WERI-Rb-1 (cell line): Measurements from ENCODE around the gene PXMP2.

Experiments used
- DNase-seq: peaks from one replicate; pipeline ENCODE4 v3.0.0-alpha.2; 2020
- H3K27ac ChIP-seq: fragments of 250-450 bp; sonication (Bioruptor Pico); 2 replicates; pipeline ENCODE4 v1.5.1; 2020; ENCODE audit warnings: mild to moderate bottlenecking, moderate library complexity
- H3K27me3 ChIP-seq: fragments of 250-450 bp; sonication (Bioruptor Pico); 2 replicates; pipeline ENCODE4 v1.5.1; 2021; ENCODE audit warnings: mild to moderate bottlenecking, low read depth, moderate library complexity; ENCODE audit not compliant: insufficient read depth, severe bottlenecking
- H3K36me3 ChIP-seq: fragments of 250-450 bp; sonication (Bioruptor Pico); 2 replicates; pipeline ENCODE4 v1.5.1; 2020; ENCODE audit warnings: mild to moderate bottlenecking, moderate library complexity
- H3K4me3 ChIP-seq: 2 replicates; pipeline ENCODE4 v1.5.1; 2011; ENCODE audit warnings: low read depth, mild to moderate bottlenecking, control low read depth, low read length
- H3K9me3 ChIP-seq: fragments of 250-450 bp; sonication (Bioruptor Pico); 2 replicates; pipeline ENCODE4 v1.5.1; 2021; ENCODE audit warnings: mild to moderate bottlenecking, moderate library complexity; ENCODE audit not compliant: severe bottlenecking
- TF ChIP-seq, protein P1 (sequence below): IDR thresholded peaks from 2 replicates; pipeline ENCODE4 v1.5.1; 2011; ENCODE audit warnings: low read depth, mild to moderate bottlenecking, control low read depth, inconsistent platforms, low read length

PXMP2 gene

DNA sequence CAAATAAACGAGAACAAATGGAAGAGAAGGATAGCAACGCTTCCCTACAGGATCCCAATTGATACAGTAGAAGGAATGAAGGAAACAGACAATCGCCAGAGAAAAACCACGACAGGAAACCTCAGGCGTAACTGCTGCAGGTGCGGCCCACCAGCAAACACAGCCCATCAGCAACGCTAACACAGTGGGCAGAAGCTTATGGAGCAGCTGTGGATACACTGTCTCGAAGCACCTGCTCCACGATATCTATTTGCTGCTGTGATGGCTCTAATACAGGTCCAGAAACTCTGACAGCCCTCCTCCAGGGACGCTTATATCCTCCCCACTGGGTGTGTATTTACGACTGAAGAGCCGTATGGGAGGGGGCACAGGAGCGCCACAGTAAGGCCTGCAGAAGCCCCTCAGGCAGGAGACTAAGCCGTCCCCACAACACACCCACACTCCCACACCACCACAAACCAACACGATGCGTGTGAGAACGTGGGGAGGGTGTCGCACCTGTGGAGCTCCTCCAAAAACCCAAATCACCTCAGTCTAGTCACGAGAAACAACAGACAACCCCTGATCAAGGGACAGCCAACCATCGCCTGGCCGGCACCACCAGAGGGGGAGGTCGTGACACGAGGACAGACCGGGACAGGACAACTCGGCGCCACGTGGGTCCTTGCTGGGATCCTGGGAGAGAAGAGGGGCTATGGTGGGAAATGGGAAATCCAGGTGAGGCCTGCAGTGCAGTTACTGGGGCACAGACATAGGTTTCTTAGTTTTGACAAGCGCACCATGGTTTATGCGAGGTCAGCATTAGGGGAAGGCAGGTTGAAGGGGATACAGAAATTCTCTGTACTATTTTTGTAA is 24.3 kb upstream of the PXMP2 start:
- no peaks in the 10 kb centered on the region for H3K9me3 ChIP-seq
- no peak overlapping the region for H3K4me3 ChIP-seq
- peaks cover 95% of the 10 kb centered on the region for H3K36me3 ChIP-seq
- TF ChIP-seq, protein P1, sequence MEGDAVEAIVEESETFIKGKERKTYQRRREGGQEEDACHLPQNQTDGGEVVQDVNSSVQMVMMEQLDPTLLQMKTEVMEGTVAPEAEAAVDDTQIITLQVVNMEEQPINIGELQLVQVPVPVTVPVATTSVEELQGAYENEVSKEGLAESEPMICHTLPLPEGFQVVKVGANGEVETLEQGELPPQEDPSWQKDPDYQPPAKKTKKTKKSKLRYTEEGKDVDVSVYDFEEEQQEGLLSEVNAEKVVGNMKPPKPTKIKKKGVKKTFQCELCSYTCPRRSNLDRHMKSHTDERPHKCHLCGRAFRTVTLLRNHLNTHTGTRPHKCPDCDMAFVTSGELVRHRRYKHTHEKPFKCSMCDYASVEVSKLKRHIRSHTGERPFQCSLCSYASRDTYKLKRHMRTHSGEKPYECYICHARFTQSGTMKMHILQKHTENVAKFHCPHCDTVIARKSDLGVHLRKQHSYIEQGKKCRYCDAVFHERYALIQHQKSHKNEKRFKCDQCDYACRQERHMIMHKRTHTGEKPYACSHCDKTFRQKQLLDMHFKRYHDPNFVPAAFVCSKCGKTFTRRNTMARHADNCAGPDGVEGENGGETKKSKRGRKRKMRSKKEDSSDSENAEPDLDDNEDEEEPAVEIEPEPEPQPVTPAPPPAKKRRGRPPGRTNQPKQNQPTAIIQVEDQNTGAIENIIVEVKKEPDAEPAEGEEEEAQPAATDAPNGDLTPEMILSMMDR, result no peak
- no peaks in the 10 kb centered on the region for H3K27me3 ChIP-seq
- DNase-seq, result no peak
- no peak overlapping the region for H3K27ac ChIP-seq

GRCh38 chr12:132664206-132665148 is 22.9 kb upstream of the PXMP2 start:
- TF ChIP-seq, protein P1, result no peak
- DNase-seq, result no peak
- Histone ChIP-seq H3K4me3 (no peak overlapping the region), H3K9me3 (no peaks in the 10 kb centered on the region), H3K36me3 (peaks cover 95% of the 10 kb centered on the region), H3K27ac (no peak overlapping the region), H3K27me3 (no peaks in the 10 kb centered on the region)

GRCh38 chr12:132665149-132665491 is 22.3 kb upstream of the PXMP2 start:
- H3K36me3 ChIP-seq, result peaks cover 95% of the 10 kb centered on the region
- no peaks in the 10 kb centered on the region for H3K27me3 ChIP-seq
- H3K27ac ChIP-seq, result no peak overlapping the region
- DNase-seq, result no peak
- TF ChIP-seq, protein P1, result no peak
- H3K9me3 ChIP-seq, result no peaks in the 10 kb centered on the region
- H3K4me3 ChIP-seq, result no peak overlapping the region

DNA sequence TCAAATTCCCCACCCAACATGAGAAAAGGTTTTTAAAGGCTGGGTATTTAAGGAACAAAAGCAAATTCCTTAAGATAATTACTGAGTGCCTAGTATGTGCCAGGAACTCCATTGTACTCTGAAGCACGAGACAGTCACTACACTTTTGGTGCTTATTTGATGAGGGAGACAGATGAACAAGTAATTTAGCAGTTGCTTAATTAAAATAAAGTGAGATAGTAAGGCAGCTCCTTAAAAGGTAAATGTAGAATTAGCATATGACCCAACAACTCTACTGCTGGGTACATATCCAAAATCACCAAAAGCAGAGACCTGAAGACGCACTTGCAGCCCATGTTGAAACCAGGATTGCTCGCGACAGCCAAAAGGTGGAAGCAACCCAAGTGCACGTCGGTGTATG is 21.6 kb upstream of the PXMP2 start:
- no peak for DNase-seq
- TF ChIP-seq, protein P1, result no peak
- Histone ChIP-seq H3K27ac (no peak overlapping the region), H3K9me3 (no peaks in the 10 kb centered on the region), H3K4me3 (no peak overlapping the region), H3K36me3 (peaks cover 95% of the 10 kb centered on the region), H3K27me3 (no peaks in the 10 kb centered on the region)

DNA sequence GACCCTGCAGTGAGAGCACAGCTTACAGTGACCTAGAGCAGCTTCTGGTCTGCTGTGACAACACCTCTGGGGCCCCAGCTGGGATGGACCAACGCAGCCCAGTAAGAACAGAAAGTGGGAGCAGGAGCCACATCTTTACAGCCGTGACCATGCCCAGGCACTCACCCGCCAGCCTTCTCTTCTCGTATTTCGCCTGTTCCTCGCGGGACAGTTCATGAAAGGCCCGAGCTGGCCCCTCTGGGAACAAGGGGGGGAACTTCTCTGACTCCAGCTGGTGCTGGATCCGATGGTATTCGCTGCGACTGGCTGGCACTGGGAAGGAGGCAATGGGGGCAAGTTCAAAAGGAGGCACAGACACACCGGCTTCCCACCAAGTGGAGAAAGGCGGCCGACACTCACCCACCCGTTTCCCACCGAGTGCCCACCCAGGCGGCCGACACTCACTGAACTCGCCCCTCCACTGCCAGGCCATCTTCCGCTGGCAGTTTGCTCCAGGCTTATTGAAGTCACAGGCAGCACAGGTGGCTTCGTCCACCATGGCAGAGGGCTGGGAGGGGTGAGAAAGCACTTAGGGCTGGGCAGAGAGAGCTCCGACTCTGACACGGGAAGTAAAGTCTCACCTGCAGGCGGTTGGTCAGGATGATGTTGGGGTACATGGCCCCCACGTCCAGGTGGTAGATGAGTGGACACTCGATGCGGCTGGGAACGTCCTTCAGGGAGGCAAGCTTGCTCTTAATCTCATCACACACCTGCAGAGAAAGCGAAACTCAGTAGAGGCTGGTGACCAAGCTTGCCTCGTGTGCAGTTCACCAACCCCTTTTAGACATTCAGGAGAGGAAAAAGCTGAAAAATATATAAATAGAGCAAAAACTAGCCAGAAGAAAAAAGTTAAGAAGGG is 18.9 kb upstream of the PXMP2 start:
- H3K27ac ChIP-seq, result no peak overlapping the region
- peaks cover 96% of the 10 kb centered on the region for H3K36me3 ChIP-seq

More for the DNA sequence above, 18.9 kb upstream of the PXMP2 start:
- H3K4me3 ChIP-seq, result no peak overlapping the region
- H3K27me3 ChIP-seq, result no peaks in the 10 kb centered on the region
- H3K9me3 ChIP-seq, result no peaks in the 10 kb centered on the region
- TF ChIP-seq, protein P1, result no peak
- DNase-seq, result no peak
